GM18505 (cell line): ENCODE data around the gene VENTX.

ENCODE experiments used
- ATAC-seq: cut with Tn5 transposase; IDR thresholded peaks from one replicate; pipeline ENCODE4 v1.9.1; 2021; ENCODE audit not compliant: unreplicated experiment
- POLR2A ChIP-seq: IDR thresholded peaks from 4 replicates; pipeline ENCODE4 v1.6.1; 2011; ENCODE audit warnings: borderline replicate concordance; ENCODE audit not compliant: insufficient read depth, insufficient read length; ENCODE audit errors: extremely low read depth

The VENTX gene

GRCh38 chr10:133237588-133238465 lies at the start of gene VENTX:
Gene VENTX, plus strand, starts transcription at chr10:133237855. Its CDS starts 60 bp downstream, at chr10:133237915.
- no peak for ATAC-seq

GRCh38 chr10:133187906-133188681 lies 49.6 kb upstream of the VENTX start:
- ATAC-seq = no peak
- no peak for TF ChIP-seq POLR2A

More at GRCh38 chr10:133237588-133238465, at the start of gene VENTX:
- no peak for TF ChIP-seq POLR2A

GRCh38 chr10:133189256-133189655 lies 48.4 kb upstream of the VENTX start:
- no peak for TF ChIP-seq POLR2A
- ATAC-seq = no peak

- no peak for ATAC-seq
- no peak for TF ChIP-seq POLR2A
Measured at GRCh38 chr10:133189726-133190125, 47.9 kb upstream of the VENTX start.

GRCh38 chr10:133190225-133190624 lies 47.4 kb upstream of the VENTX start:
- no peak for TF ChIP-seq POLR2A
- no peak for ATAC-seq

GRCh38 chr10:133191651-133192050 lies 46.0 kb upstream of the VENTX start:
- no peak for TF ChIP-seq POLR2A
- ATAC-seq = no peak

- ATAC-seq = no peak
- TF ChIP-seq POLR2A = no peak
Measured at GRCh38 chr10:133194151-133194550, 43.5 kb upstream of the VENTX start.

- no peak for ATAC-seq
- TF ChIP-seq POLR2A = no peak
Measured at GRCh38 chr10:133195096-133195495, 42.6 kb upstream of the VENTX start.

- no peak for TF ChIP-seq POLR2A
- no peak for ATAC-seq
Measured at GRCh38 chr10:133195611-133196010, 42.0 kb upstream of the VENTX start.

GRCh38 chr10:133196221-133196915 lies 41.3 kb upstream of the VENTX start:
- no peak for ATAC-seq
- no peak for TF ChIP-seq POLR2A

- ATAC-seq = no peak
- no peak for TF ChIP-seq POLR2A
Measured at GRCh38 chr10:133196936-133197758, 40.5 kb upstream of the VENTX start.

GRCh38 chr10:133197786-133198185 lies 39.9 kb upstream of the VENTX start:
- no peak for TF ChIP-seq POLR2A
- ATAC-seq = no peak

- TF ChIP-seq POLR2A = no peak
Measured at GRCh38 chr10:133198206-133198605, 39.4 kb upstream of the VENTX start.

More at GRCh38 chr10:133198206-133198605, 39.4 kb upstream of the VENTX start:
- ATAC-seq = no peak
